Liver (tissue), 9 donors: ENCODE measurements around the gene RRAS2. TPM values are rescaled to one million over a fixed set of nuclear protein-coding genes. Genes with fewer than 3 reads are reported as not detected.
"Not testable (repeated sequence)": the region's sequence is repeated elsewhere in the genome, so short reads cannot be mapped to it uniquely, and the experiment has no call there.

Experiments
- DNase-seq: peaks from one replicate; pipeline ENCODE4 v3.0.0-alpha.2; 2017; ENCODE audit warnings: low spot score
- H3K27ac ChIP-seq, 2 donors: one replicate each; pipeline ENCODE4 v1.7.0; 2013; ENCODE audit warnings: inconsistent platforms in 2 of 2, low read length in 2 of 2, control low read depth in 1 of 2, low read depth in 1 of 2, mild to moderate bottlenecking in 1 of 2
- H3K27me3 ChIP-seq, 4 donors: one replicate each; pipeline versions ENCODE4 v1.6.1 to v1.7.0; 2013; ENCODE audit warnings: low read length in 3 of 4, inconsistent platforms in 1 of 4, mild to moderate bottlenecking in 1 of 4, moderate library complexity in 1 of 4; ENCODE audit not compliant: control insufficient read depth in 4 of 4, insufficient read depth in 4 of 4
- H3K36me3 ChIP-seq, 4 donors: one replicate each; pipeline versions ENCODE4 v1.6.1 to v1.7.0; 2013; ENCODE audit warnings: low read length in 3 of 4, mild to moderate bottlenecking in 3 of 4, low read depth in 1 of 4, moderate library complexity in 1 of 4; ENCODE audit not compliant: control insufficient read depth in 4 of 4, insufficient read depth in 3 of 4
- H3K4me1 ChIP-seq, 4 donors: one replicate each; pipeline versions ENCODE4 v1.6.1 to v1.7.0; 2013; ENCODE audit warnings: low read length in 3 of 4, mild to moderate bottlenecking in 3 of 4, moderate library complexity in 1 of 4; ENCODE audit not compliant: control insufficient read depth in 4 of 4, insufficient read depth in 4 of 4
- H3K4me3 ChIP-seq, 3 donors: one replicate each; pipeline versions ENCODE4 v1.6.1 to v1.7.0; 2013; ENCODE audit warnings: low read length in 3 of 3, control low read depth in 1 of 3, low read depth in 1 of 3, mild to moderate bottlenecking in 1 of 3
- H3K9ac ChIP-seq, 2 donors: one replicate each; pipeline ENCODE4 v1.7.0; 2013; ENCODE audit warnings: low read length in 2 of 2, mild to moderate bottlenecking in 2 of 2, moderate library complexity in 2 of 2, control low read depth in 1 of 2, low read depth in 1 of 2
- H3K9me3 ChIP-seq, 4 donors: one replicate each; pipeline versions ENCODE4 v1.6.1 to v1.7.0; 2013; ENCODE audit warnings: low read length in 3 of 4; ENCODE audit not compliant: control insufficient read depth in 4 of 4
- CTCF ChIP-seq: fragments of 150-350 bp; IDR thresholded peaks from 2 replicates; pipeline ENCODE4 v1.5.1; 2017; ENCODE audit warnings: improper control_type of control experiment, low read depth, low read length; ENCODE audit not compliant: missing input control
- EGR1 ChIP-seq, 2 donors: IDR thresholded peaks; 2 replicates each; pipeline ENCODE4 v1.6.1; 2016 to 2018; ENCODE audit warnings: antibody characterized with exemption in 2 of 2, low read depth in 2 of 2
- FOXA1 ChIP-seq: IDR thresholded peaks from 2 replicates; pipeline ENCODE4 v1.6.1; 2016; ENCODE audit warnings: antibody characterized with exemption
- FOXA2 ChIP-seq: IDR thresholded peaks from 2 replicates; pipeline ENCODE4 v1.6.1; 2016; ENCODE audit warnings: antibody characterized with exemption
- HNF4A ChIP-seq, 2 donors: conservative IDR thresholded peaks; 2 replicates each; pipeline ENCODE4 v1.6.1; 2016; ENCODE audit warnings: antibody characterized with exemption in 2 of 2, mild to moderate bottlenecking in 2 of 2
- HNF4G ChIP-seq: IDR thresholded peaks from 2 replicates; pipeline ENCODE4 v1.6.1; 2016; ENCODE audit warnings: antibody characterized with exemption
- JUND ChIP-seq, 2 donors: IDR thresholded peaks; 2 replicates each; pipeline ENCODE4 v1.6.1; 2016; ENCODE audit warnings: antibody characterized with exemption in 2 of 2
- MAX ChIP-seq: IDR thresholded peaks from 2 replicates; pipeline ENCODE4 v1.6.1; 2016; ENCODE audit warnings: antibody characterized with exemption
- NR2F2 ChIP-seq: IDR thresholded peaks from 2 replicates; pipeline ENCODE4 v1.6.1; 2016; ENCODE audit warnings: antibody characterized with exemption
- RAD21 ChIP-seq, 2 donors: IDR thresholded peaks; 2 replicates each; pipeline ENCODE4 v1.6.1; 2016; ENCODE audit warnings: antibody characterized with exemption in 2 of 2, mild to moderate bottlenecking in 2 of 2
- RXRA ChIP-seq, 2 donors: IDR thresholded peaks; 2 replicates each; pipeline ENCODE4 v1.6.1; 2017 to 2018; ENCODE audit warnings: antibody characterized with exemption in 2 of 2, mild to moderate bottlenecking in 1 of 2
- SP1 ChIP-seq: IDR thresholded peaks from 2 replicates; pipeline ENCODE4 v1.6.1; 2018; ENCODE audit warnings: antibody characterized with exemption, mild to moderate bottlenecking
- YY1 ChIP-seq: IDR thresholded peaks from 2 replicates; pipeline ENCODE4 v1.6.1; 2016; ENCODE audit warnings: antibody characterized with exemption, mild to moderate bottlenecking
- WGBS: extraction: QIAGEN DNeasy Blood & Tissue Kit; methylation state at CpG from one replicate; pipeline ENCODE4 v1.1.7; 2013; 5-methylcytosine and 5-hydroxymethylcytosine counted together
- polyA plus RNA-seq, 2 donors: library from polyadenylated mRNA; stranded (reverse) in 1 of 2; unstranded in 1 of 2; fragments of 200-250 nt in 1 of 2; fragments of >200 nt in 1 of 2; fragmentation: Nextera tagmentation in 1 of 2; extraction: Ambion mirVana in 1 of 2; gene quantifications; one replicate each; pipeline versions ENCODE4 v1.2.1 to v1.2.3, GENCODE V29; 2013 to 2015
- total RNA-seq, 2 donors: library from RNA; depleted of rRNA; stranded (reverse); fragments of >200 nt; gene quantifications; one replicate each; pipeline ENCODE4 v1.2.3, GENCODE V29; 2014
- TF ChIP-seq, protein P1 (sequence below): IDR thresholded peaks from 2 replicates; pipeline ENCODE4 v1.6.1; 2016; ENCODE audit warnings: antibody characterized with exemption
- TF ChIP-seq, protein P2 (sequence below): IDR thresholded peaks from 2 replicates; pipeline ENCODE4 v1.6.1; 2016; ENCODE audit warnings: antibody characterized with exemption
- donor health status: healthy.
- donor health status: healthy.
- donor health status: healthy.
- donor health status: healthy.
- donor health status: healthy.

Gene RRAS2
- total and polyA plus RNA-seq, 4 donors: 11.2 to 23.8 (median 17.5) TPM

- H3K9me3 ChIP-seq: no peaks in the 10 kb centered on the region
- H3K27ac ChIP-seq: no peak overlapping the region
- WGBS: 86% methylated on average over 5 of the region's 5 CpGs
- H3K4me1 ChIP-seq: peaks cover 0 to 8% (median 5%) of the 10 kb centered on the region in 4 donors
- no peak for DNase-seq
- TF ChIP-seq YY1 (no peak), SP1 (no peak), MAX (no peak), CTCF (no peak), HNF4G (no peak), FOXA1 (no peak)
- no peaks in the 10 kb centered on the region for H3K27me3 ChIP-seq
- no peaks in the 10 kb centered on the region for H3K36me3 ChIP-seq
- H3K9ac ChIP-seq: no peak overlapping the region
- H3K4me3 ChIP-seq: no peak overlapping the region
These were observed 105.1 kb downstream of the RRAS2 start for GRCh38 chr11:14253840-14254239.

GRCh38 chr11:14253421-14253820 lies 105.6 kb downstream of the RRAS2 start:
- TF ChIP-seq JUND (IDR thresholded peaks at IDR 0.05) (no peak), RXRA (IDR thresholded peaks at IDR 0.05) (no peak), EGR1 (IDR thresholded peaks at IDR 0.05; ENCODE audit: low read depth in 2 of 2) (no peak)

DNA sequence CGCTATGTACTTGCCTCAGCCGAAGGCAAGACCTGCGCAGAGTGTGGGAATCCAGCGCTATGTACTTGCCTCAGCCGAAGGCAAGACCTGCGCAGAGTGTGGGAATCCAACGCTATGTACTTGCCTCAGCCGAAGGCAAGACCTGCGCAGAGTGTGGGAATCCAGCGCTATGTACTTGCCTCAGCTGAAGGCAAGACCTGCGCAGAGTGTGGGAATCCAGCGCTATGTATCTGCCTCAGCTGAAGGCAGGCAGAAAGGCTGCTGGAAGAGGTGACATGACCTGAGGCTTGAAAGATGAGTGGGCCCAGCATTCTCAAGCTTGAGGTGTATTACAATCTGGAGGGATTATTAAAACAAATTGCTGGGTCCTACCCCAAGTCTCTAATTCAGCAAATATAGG lies 106.5 kb downstream of the RRAS2 start:
- not testable (repeated sequence) for H3K27ac ChIP-seq, H3K4me3 ChIP-seq

More at GRCh38 chr11:14253421-14253820, 105.6 kb downstream of the RRAS2 start:
- H3K9ac ChIP-seq: no peak overlapping the region
- H3K9me3 ChIP-seq: no peaks in the 10 kb centered on the region
- no peak overlapping the region for H3K4me3 ChIP-seq
- peaks cover 0 to 6% (median 4%) of the 10 kb centered on the region in 4 donors for H3K4me1 ChIP-seq
- DNase-seq: no peak
- H3K27ac ChIP-seq: no peak overlapping the region
- no peaks in the 10 kb centered on the region for H3K36me3 ChIP-seq
- 81% methylated on average over 2 of the region's 2 CpGs for WGBS
- no peaks in the 10 kb centered on the region for H3K27me3 ChIP-seq

GRCh38 chr11:14251754-14252153 lies 107.2 kb downstream of the RRAS2 start:
- 80% methylated on average over 5 of the region's 5 CpGs for WGBS
- H3K27ac ChIP-seq: no peak overlapping the region
- no peak for DNase-seq
- no peak for TF ChIP-seq NR2F2
- TF ChIP-seq RAD21 (IDR thresholded peaks at IDR 0.05): no peak
- TF ChIP-seq, protein P1, sequence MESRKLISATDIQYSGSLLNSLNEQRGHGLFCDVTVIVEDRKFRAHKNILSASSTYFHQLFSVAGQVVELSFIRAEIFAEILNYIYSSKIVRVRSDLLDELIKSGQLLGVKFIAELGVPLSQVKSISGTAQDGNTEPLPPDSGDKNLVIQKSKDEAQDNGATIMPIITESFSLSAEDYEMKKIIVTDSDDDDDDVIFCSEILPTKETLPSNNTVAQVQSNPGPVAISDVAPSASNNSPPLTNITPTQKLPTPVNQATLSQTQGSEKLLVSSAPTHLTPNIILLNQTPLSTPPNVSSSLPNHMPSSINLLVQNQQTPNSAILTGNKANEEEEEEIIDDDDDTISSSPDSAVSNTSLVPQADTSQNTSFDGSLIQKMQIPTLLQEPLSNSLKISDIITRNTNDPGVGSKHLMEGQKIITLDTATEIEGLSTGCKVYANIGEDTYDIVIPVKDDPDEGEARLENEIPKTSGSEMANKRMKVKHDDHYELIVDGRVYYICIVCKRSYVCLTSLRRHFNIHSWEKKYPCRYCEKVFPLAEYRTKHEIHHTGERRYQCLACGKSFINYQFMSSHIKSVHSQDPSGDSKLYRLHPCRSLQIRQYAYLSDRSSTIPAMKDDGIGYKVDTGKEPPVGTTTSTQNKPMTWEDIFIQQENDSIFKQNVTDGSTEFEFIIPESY: no peak
- TF ChIP-seq FOXA2: no peak
- TF ChIP-seq CTCF: no peak
- no peak for TF ChIP-seq EGR1 (IDR thresholded peaks at IDR 0.05; ENCODE audit: low read depth in 2 of 2)
- TF ChIP-seq HNF4A (conservative IDR thresholded peaks at IDR 0.05): no peak
- TF ChIP-seq MAX: no peak
- TF ChIP-seq JUND (IDR thresholded peaks at IDR 0.05): no peak
- no peak for TF ChIP-seq SP1
- no peak for TF ChIP-seq RXRA (IDR thresholded peaks at IDR 0.05)
- TF ChIP-seq, protein P2, sequence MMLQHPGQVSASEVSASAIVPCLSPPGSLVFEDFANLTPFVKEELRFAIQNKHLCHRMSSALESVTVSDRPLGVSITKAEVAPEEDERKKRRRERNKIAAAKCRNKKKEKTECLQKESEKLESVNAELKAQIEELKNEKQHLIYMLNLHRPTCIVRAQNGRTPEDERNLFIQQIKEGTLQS: no peak

More for the DNA sequence above, 106.5 kb downstream of the RRAS2 start:
- DNase-seq, H3K9me3 ChIP-seq, H3K36me3 ChIP-seq, H3K9ac ChIP-seq, H3K4me1 ChIP-seq, H3K27me3 ChIP-seq: not testable (repeated sequence)
- 96% methylated on average over 10 of the region's 12 CpGs for WGBS

More at GRCh38 chr11:14251754-14252153, 107.2 kb downstream of the RRAS2 start:
- Histone ChIP-seq H3K27me3 (no peaks in the 10 kb centered on the region), H3K9ac (no peak overlapping the region), H3K36me3 (no peaks in the 10 kb centered on the region), H3K9me3 (no peaks in the 10 kb centered on the region), H3K4me3 (no peak overlapping the region), H3K4me1 (peaks cover 0 to 4% (median 0%) of the 10 kb centered on the region in 4 donors)
